ENCODE results near the gene MAP3K2. TPM values are rescaled to one million over a fixed set of nuclear protein-coding genes. Genes with fewer than 3 reads are reported as not detected.

The MAP3K2 gene
- total and polyA plus RNA-seq, 10 of the 15 experiments (the other 5 are each of a cell fraction or from before 2014, with no cell fraction given) = 2.7 to 39.6 (median 16.1) TPM

DNA sequence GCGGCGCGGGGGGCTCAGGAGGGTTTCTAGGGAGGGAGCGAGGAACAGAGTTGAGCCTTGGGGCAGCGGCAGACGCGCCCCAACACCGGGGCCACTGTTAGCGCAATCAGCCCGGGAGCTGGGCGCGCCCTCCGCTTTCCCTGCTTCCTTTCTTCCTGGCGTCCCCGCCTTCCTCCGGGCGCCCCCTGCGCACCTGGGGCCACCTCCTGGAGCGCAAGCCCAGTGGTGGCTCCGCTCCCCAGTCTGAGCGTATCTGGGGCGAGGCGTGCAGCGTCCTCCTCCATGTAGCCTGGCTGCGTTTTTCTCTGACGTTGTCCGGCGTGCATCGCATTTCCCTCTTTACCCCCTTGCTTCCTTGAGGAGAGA is 35.7 kb upstream of the MAP3K2 start:
- no peak for DNase-seq (ENCODE audit: low read depth, low spot score)
- no peak overlapping the region for H3K9ac ChIP-seq (ENCODE audit: control insufficient read depth, insufficient read depth, low read length)
- SMC1A ChIA-PET (ENCODE audit: uncharacterized antibody, unreplicated experiment) = no interaction called here
- no peaks in the 10 kb centered on the region for H3K4me1 ChIP-seq (ENCODE audit: control insufficient read depth, insufficient read depth, low read length)
- CTCF ChIA-PET = no interaction called here
- no peak overlapping the region for H3K27ac ChIP-seq (ENCODE audit: control insufficient read depth, insufficient read depth)
- no peak for TF ChIP-seq SRF (IDR thresholded peaks at IDR 0.05; ENCODE audit: low read depth in 2 of 2, low read length in 2 of 2)
- TF ChIP-seq MYB (IDR thresholded peaks at IDR 0.05; ENCODE audit: borderline replicate concordance, low read depth, low read length) = no peak
- no peak for TF ChIP-seq CBX3 (IDR thresholded peaks at IDR 0.05; ENCODE audit: borderline replicate concordance, low read depth)
- no peak for TF ChIP-seq POLR2A (IDR thresholded peaks at IDR 0.05; ENCODE audit: low read depth, low read length)
- no peak for TF ChIP-seq RCOR1 (conservative IDR thresholded peaks at IDR 0.05; ENCODE audit: low read depth, low read length)
- TF ChIP-seq EP300 (IDR thresholded peaks at IDR 0.05; ENCODE audit: borderline replicate concordance in 1 of 2, control insufficient read depth in 1 of 2, low read depth in 2 of 2, low read length in 2 of 2) = no peak
- no peak for TF ChIP-seq MEF2B (IDR thresholded peaks at IDR 0.05; ENCODE audit: partially characterized antibody, poor library complexity, severe bottlenecking)
- TF ChIP-seq KAT2A (conservative IDR thresholded peaks at IDR 0.05; ENCODE audit: control insufficient read depth, low read depth, low read length) = no peak
- no peak for TF ChIP-seq TCF3 (IDR thresholded peaks at IDR 0.05; ENCODE audit: borderline replicate concordance, insufficient read depth, low read depth, low read length)
- no peak for TF ChIP-seq CREM (IDR thresholded peaks at IDR 0.05; ENCODE audit: low read depth)
- no peak for TF ChIP-seq HDGF (IDR thresholded peaks at IDR 0.05)
- TF ChIP-seq, protein P1, sequence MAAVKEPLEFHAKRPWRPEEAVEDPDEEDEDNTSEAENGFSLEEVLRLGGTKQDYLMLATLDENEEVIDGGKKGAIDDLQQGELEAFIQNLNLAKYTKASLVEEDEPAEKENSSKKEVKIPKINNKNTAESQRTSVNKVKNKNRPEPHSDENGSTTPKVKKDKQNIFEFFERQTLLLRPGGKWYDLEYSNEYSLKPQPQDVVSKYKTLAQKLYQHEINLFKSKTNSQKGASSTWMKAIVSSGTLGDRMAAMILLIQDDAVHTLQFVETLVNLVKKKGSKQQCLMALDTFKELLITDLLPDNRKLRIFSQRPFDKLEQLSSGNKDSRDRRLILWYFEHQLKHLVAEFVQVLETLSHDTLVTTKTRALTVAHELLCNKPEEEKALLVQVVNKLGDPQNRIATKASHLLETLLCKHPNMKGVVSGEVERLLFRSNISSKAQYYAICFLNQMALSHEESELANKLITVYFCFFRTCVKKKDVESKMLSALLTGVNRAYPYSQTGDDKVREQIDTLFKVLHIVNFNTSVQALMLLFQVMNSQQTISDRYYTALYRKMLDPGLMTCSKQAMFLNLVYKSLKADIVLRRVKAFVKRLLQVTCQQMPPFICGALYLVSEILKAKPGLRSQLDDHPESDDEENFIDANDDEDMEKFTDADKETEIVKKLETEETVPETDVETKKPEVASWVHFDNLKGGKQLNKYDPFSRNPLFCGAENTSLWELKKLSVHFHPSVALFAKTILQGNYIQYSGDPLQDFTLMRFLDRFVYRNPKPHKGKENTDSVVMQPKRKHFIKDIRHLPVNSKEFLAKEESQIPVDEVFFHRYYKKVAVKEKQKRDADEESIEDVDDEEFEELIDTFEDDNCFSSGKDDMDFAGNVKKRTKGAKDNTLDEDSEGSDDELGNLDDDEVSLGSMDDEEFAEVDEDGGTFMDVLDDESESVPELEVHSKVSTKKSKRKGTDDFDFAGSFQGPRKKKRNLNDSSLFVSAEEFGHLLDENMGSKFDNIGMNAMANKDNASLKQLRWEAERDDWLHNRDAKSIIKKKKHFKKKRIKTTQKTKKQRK (IDR thresholded peaks at IDR 0.05; ENCODE audit: low read depth, low read length) = no peak
- no peak for TF ChIP-seq FOXK2 (IDR thresholded peaks at IDR 0.05)
- TF ChIP-seq IRF4 (IDR thresholded peaks at IDR 0.05; ENCODE audit: low read depth, low read length) = no peak
- TF ChIP-seq GABPA (IDR thresholded peaks at IDR 0.05; ENCODE audit: low read depth) = no peak
- TF ChIP-seq, protein P2, sequence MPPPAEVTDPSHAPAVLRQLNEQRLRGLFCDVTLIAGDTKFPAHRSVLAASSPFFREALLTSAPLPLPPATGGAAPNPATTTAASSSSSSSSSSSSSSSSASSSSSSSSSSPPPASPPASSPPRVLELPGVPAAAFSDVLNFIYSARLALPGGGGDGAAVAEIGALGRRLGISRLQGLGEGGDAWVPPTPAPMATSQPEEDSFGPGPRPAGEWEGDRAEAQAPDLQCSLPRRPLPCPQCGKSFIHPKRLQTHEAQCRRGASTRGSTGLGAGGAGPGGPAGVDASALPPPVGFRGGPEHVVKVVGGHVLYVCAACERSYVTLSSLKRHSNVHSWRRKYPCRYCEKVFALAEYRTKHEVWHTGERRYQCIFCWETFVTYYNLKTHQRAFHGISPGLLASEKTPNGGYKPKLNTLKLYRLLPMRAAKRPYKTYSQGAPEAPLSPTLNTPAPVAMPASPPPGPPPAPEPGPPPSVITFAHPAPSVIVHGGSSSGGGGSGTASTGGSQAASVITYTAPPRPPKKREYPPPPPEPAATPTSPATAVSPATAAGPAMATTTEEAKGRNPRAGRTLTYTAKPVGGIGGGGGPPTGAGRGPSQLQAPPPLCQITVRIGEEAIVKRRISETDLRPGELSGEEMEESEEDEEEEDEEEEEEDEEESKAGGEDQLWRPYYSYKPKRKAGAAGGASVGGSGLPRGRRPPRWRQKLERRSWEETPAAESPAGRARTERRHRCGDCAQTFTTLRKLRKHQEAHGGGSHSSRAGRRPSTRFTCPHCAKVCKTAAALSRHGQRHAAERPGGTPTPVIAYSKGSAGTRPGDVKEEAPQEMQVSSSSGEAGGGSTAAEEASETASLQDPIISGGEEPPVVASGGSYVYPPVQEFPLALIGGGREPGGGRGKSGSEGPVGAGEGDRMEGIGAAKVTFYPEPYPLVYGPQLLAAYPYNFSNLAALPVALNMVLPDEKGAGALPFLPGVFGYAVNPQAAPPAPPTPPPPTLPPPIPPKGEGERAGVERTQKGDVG (CRISPR knock-in tag; IDR thresholded peaks at IDR 0.05) = no peak
- RAD21 ChIA-PET (ENCODE audit: unreplicated experiment) = no interaction called here
- in situ Hi-C loops (cut with MboI) (no loop called here), intact Hi-C loops (cut with micrococcal nuclease; ENCODE audit: unreplicated experiment) (no loop called here)
- H3K27me3 ChIP-seq (replicated peaks in 1 of 2; ENCODE audit: control insufficient read depth in 2 of 2, insufficient read depth in 2 of 2, low read length in 1 of 2) = peaks cover 4 to 6% of the 10 kb centered on the region in 2 experiments
- ATAC-seq = peak; percentile 13; the same call in 2 of the 3 replicates
- H2AFZ ChIP-seq (ENCODE audit: control insufficient read depth, low read depth, low read length) = no peak overlapping the region
- no peak overlapping the region for H3K4me3 ChIP-seq
- no TSS peak for BruUV-seq (replicated peaks)
- no peaks in the 10 kb centered on the region for H3K9me3 ChIP-seq (replicated peaks; ENCODE audit: control insufficient read depth, insufficient read depth, low read length)
- no peaks in the 10 kb centered on the region for H4K20me1 ChIP-seq (ENCODE audit: control insufficient read depth, insufficient read depth)
- H3K36me3 ChIP-seq (ENCODE audit: control insufficient read depth in 2 of 2, insufficient read depth in 2 of 2, low read length in 1 of 2) = no peaks in the 10 kb centered on the region
- FAIRE-seq = no peak
- POLR2A ChIA-PET = no interaction called here
- no peaks in the 10 kb centered on the region for H3K79me2 ChIP-seq (ENCODE audit: control insufficient read depth, insufficient read depth, low read length)
- WGBS (ENCODE audit: insufficient coverage, insufficient replicate concordance, low lambda C conversion rate, missing lambda C conversion rate) = under 1% methylated on average over 27 of the region's 29 CpGs
- 0 out of 2 replicates have a peak overlapping the region, but pooled peaks have one; percentile 38 for H3K4me2 ChIP-seq (ENCODE audit: control insufficient read depth, insufficient read depth)
